Measurements from ENCODE around the gene TOMM20. TPM values are rescaled to one million over a fixed set of nuclear protein-coding genes. Genes with fewer than 3 reads are reported as not detected.

Gene TOMM20
- total and polyA plus RNA-seq, 9 of the 15 experiments (the other 6 are each of a cell fraction or from before 2014, with no cell fraction given): 70.6 to 334 (median 159) TPM

GRCh38 chr1:235077571-235078479 is 50.8 kb downstream of the TOMM20 start (continued):
- no peak for TF ChIP-seq MTF1 (CRISPR knock-in tag; IDR thresholded peaks at IDR 0.05; ENCODE audit: borderline replicate concordance)
- no peak for TF ChIP-seq E4F1 (CRISPR knock-in tag; IDR thresholded peaks at IDR 0.05; ENCODE audit: borderline replicate concordance)
- peak; percentile 28 for TF ChIP-seq MEIS2 (IDR thresholded peaks at IDR 0.05; ENCODE audit: partially characterized antibody)
- no peak for TF ChIP-seq ZNF217 (CRISPR knock-in tag; IDR thresholded peaks at IDR 0.05)
- TF ChIP-seq MED1 (CRISPR knock-in tag; IDR thresholded peaks at IDR 0.05; ENCODE audit: borderline replicate concordance): no peak
- TF ChIP-seq POLR2G (IDR thresholded peaks at IDR 0.05; ENCODE audit: low read depth, low read length): no peak
- TF ChIP-seq, protein P1, sequence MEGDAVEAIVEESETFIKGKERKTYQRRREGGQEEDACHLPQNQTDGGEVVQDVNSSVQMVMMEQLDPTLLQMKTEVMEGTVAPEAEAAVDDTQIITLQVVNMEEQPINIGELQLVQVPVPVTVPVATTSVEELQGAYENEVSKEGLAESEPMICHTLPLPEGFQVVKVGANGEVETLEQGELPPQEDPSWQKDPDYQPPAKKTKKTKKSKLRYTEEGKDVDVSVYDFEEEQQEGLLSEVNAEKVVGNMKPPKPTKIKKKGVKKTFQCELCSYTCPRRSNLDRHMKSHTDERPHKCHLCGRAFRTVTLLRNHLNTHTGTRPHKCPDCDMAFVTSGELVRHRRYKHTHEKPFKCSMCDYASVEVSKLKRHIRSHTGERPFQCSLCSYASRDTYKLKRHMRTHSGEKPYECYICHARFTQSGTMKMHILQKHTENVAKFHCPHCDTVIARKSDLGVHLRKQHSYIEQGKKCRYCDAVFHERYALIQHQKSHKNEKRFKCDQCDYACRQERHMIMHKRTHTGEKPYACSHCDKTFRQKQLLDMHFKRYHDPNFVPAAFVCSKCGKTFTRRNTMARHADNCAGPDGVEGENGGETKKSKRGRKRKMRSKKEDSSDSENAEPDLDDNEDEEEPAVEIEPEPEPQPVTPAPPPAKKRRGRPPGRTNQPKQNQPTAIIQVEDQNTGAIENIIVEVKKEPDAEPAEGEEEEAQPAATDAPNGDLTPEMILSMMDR (IDR thresholded peaks at IDR 0.05 in 2 of 3, conservative IDR thresholded peaks at IDR 0.05 in 1 of 3; ENCODE audit: insufficient read depth in 2 of 3, low read depth in 1 of 3, low read length in 3 of 3): no peak
- no peak for TF ChIP-seq CBX1 (IDR thresholded peaks at IDR 0.05; ENCODE audit: low read depth)
- no peak for TF ChIP-seq SIN3A (IDR thresholded peaks at IDR 0.05; ENCODE audit: borderline replicate concordance in 2 of 2, control insufficient read depth in 1 of 2, low read depth in 2 of 2, low read length in 2 of 2)
- TF ChIP-seq PHTF2 (CRISPR knock-in tag; IDR thresholded peaks at IDR 0.05): no peak
- no peak for TF ChIP-seq TCF15 (CRISPR knock-in tag; IDR thresholded peaks at IDR 0.05)
- no peak for TF ChIP-seq SRF (CRISPR knock-in tag; IDR thresholded peaks at IDR 0.05)
- TF ChIP-seq ZFP30 (CRISPR knock-in tag; IDR thresholded peaks at IDR 0.05; ENCODE audit: borderline replicate concordance): no peak
- TF ChIP-seq SMARCA5 (IDR thresholded peaks at IDR 0.05): peak; percentile 92
- TF ChIP-seq FOXK2 (conservative IDR thresholded peaks at IDR 0.05 in 1 of 2, IDR thresholded peaks at IDR 0.05 in 1 of 2; ENCODE audit: low read depth in 2 of 2): peak; percentile 58 to 62
- TF ChIP-seq ZNF644 (tag; IDR thresholded peaks at IDR 0.05; ENCODE audit: low read depth): no peak
- TF ChIP-seq MYNN (IDR thresholded peaks at IDR 0.05): no peak
- TF ChIP-seq MYNN (CRISPR knock-in tag; IDR thresholded peaks at IDR 0.05): no peak
- TF ChIP-seq HBP1 (CRISPR knock-in tag; IDR thresholded peaks at IDR 0.05): peak; percentile 97
- TF ChIP-seq ZNF239 (CRISPR knock-in tag; IDR thresholded peaks at IDR 0.05): no peak
- TF ChIP-seq RBM34 (IDR thresholded peaks at IDR 0.05; ENCODE audit: borderline replicate concordance, insufficient read depth, low read length): no peak
